SK-N-SH treated with all-trans-retinoic acid at 6 μM for 48 hours (cell line): ENCODE results near the gene ARHGEF10L.

Experiments
- CREB5 ChIP-seq: fragments of 250-450 bp; sonication (Bioruptor Pico); IDR thresholded peaks from 2 replicates; pipeline ENCODE4 v1.5.1; 2020; ENCODE audit warnings: low read depth, mild to moderate bottlenecking, moderate library complexity
- CSRNP3 ChIP-seq: fragments of 250-450 bp; sonication (Bioruptor Pico); IDR thresholded peaks from 2 replicates; pipeline ENCODE4 v1.5.1; 2021; ENCODE audit warnings: mild to moderate bottlenecking, moderate library complexity
- PPARA ChIP-seq: fragments of 250-450 bp; sonication (Bioruptor Pico); IDR thresholded peaks from 2 replicates; pipeline ENCODE4 v1.5.0; 2020; ENCODE audit warnings: mild to moderate bottlenecking, borderline replicate concordance
- ZFP30 ChIP-seq: fragments of 450-650 bp; formaldehyde crosslinking; IDR thresholded peaks from 2 replicates; pipeline ENCODE4 v1.5.0; 2022; ENCODE audit warnings: mild to moderate bottlenecking, moderate library complexity

- TF ChIP-seq CSRNP3 (no peak), CREB5 (no peak), PPARA (CRISPR knock-in tag) (no peak), ZFP30 (CRISPR knock-in tag) (no peak)
These were observed 29.4 kb upstream of the ARHGEF10L start for GRCh38 chr1:17510138-17510537.
